K562 (cell line): ENCODE measurements around the gene DCT. TPM values are rescaled to one million over a fixed set of nuclear protein-coding genes. Genes with fewer than 3 reads are reported as not detected.

ENCODE experiments used
- ATAC-seq: fragments of 200-7000 bp; cut with Tn5 transposase; 3 replicates; pipeline ENCODE4 v1.9.1; 2020; ENCODE audit warnings: moderate library complexity
- BruUV-seq: library from RNA; stranded (reverse); fragments of 400-500 nt; replicated peaks from 2 replicates; lab custom pipeline; 2021; lab: Mats Ljungman, UMichigan
- CTCF ChIA-PET: fragments of 300-600 bp; formaldehyde crosslinking; extraction: SDS; loops from one replicate; lab custom pipeline; 2021; ENCODE audit warnings: low intra/inter-chr PET ratio; lab: Yijun Ruan, JAX
- POLR2A ChIA-PET: fragments of 300-600, 350-650 bp; sonication (Branson Sonifier 250); formaldehyde crosslinking; extraction: SDS; loops from one replicate; lab custom pipeline; 2021; ENCODE audit warnings: antibody characterized with exemption, inconsistent platforms; lab: Yijun Ruan, JAX
- DNase-seq, 4 experiments: peaks; one replicate each; pipeline versions ENCODE4 v3.0.0 to v3.0.0-alpha.2; 2011 to 2018; ENCODE audit warnings: low spot score in 3 of 4, mixed read lengths in 3 of 4; ENCODE audit errors: extremely low read depth in 1 of 4
- FAIRE-seq: peaks from 2 replicates; lab custom pipeline; 2011; peaks lifted over from hg19 to GRCh38; lab: Jason Lieb, UNC
- H2AFZ ChIP-seq: 2 replicates; pipeline ENCODE4 v1.6.0; 2011; ENCODE audit warnings: low read depth, low read length, control low read depth, inconsistent platforms
- H3K27ac ChIP-seq: fragments of 200-600 bp; 3 replicates; pipeline ENCODE4 v1.8.0; 2011; ENCODE audit warnings: low read depth, mild to moderate bottlenecking, control low read depth, inconsistent platforms, low read length, moderate library complexity, mixed read lengths; ENCODE audit errors: extremely low read depth
- H3K27me3 ChIP-seq, 2 experiments: fragments of 300-600 bp in 1 of 2; 2 replicates in 1 of 2; 3 replicates in 1 of 2; pipeline versions ENCODE4 v1.6.0 to v1.8.0; 2011; ENCODE audit warnings: inconsistent platforms in 2 of 2, low read length in 2 of 2, mild to moderate bottlenecking in 1 of 2, mixed read lengths in 1 of 2, moderate library complexity in 1 of 2; ENCODE audit not compliant: control insufficient read depth in 2 of 2, insufficient read depth in 2 of 2
- H3K36me3 ChIP-seq: fragments of 300-600 bp; 3 replicates; pipeline ENCODE4 v1.8.0; 2011; ENCODE audit warnings: mild to moderate bottlenecking, low read length, inconsistent platforms; ENCODE audit not compliant: control insufficient read depth, insufficient read depth
- H3K4me1 ChIP-seq, 2 experiments: fragments of 200-600 bp in 1 of 2; replicated peaks in 1 of 2; 2 replicates in 1 of 2; 3 replicates in 1 of 2; pipeline versions ENCODE4 v1.5.1 to v1.8.0; 2011; ENCODE audit warnings: inconsistent platforms in 2 of 2, low read length in 2 of 2, mild to moderate bottlenecking in 1 of 2, mixed read lengths in 1 of 2, moderate library complexity in 1 of 2; ENCODE audit not compliant: control insufficient read depth in 2 of 2, insufficient read depth in 2 of 2
- H3K4me2 ChIP-seq: 2 replicates; pipeline ENCODE4 v1.6.1; 2011; ENCODE audit warnings: low read length, control low read depth, inconsistent platforms, mixed read lengths; ENCODE audit not compliant: insufficient read depth
- H3K4me3 ChIP-seq: fragments of 200-600 bp; sonication (generic), shearing (Covaris generic); 2 replicates; pipeline ENCODE4 v1.5.1; 2016; ENCODE audit warnings: control low read depth, inconsistent platforms
- H3K79me2 ChIP-seq: fragments of 200-600 bp; 3 replicates; pipeline ENCODE4 v1.8.0; 2011; ENCODE audit warnings: low read length, inconsistent platforms; ENCODE audit not compliant: control insufficient read depth, insufficient read depth
- H3K9ac ChIP-seq, 2 experiments: 2 replicates each; pipeline versions ENCODE4 v1.6.0 to v1.6.1; 2011; ENCODE audit warnings: low read depth in 2 of 2, low read length in 2 of 2, control low read depth in 1 of 2, inconsistent platforms in 1 of 2, mild to moderate bottlenecking in 1 of 2, mixed read lengths in 1 of 2; ENCODE audit not compliant: insufficient read depth in 1 of 2
- H3K9me1 ChIP-seq: one replicate; pipeline ENCODE4 v1.6.0; 2011; ENCODE audit warnings: inconsistent platforms, mild to moderate bottlenecking, low read length, moderate library complexity; ENCODE audit not compliant: control insufficient read depth, insufficient read depth
- H3K9me3 ChIP-seq: replicated peaks from 2 replicates; pipeline ENCODE4 v1.5.1; 2011; ENCODE audit warnings: low read depth, low read length, inconsistent platforms; ENCODE audit not compliant: control insufficient read depth, insufficient read depth
- H4K20me1 ChIP-seq: replicated peaks from 2 replicates; pipeline ENCODE4 v1.6.1; 2011; ENCODE audit warnings: low read length, inconsistent platforms, mixed read lengths; ENCODE audit not compliant: control insufficient read depth, insufficient read depth
- DPF2 ChIP-seq: fragments of 450-650 bp; IDR thresholded peaks from 2 replicates; pipeline ENCODE4 v1.6.1; 2016
- MAFF ChIP-seq: IDR thresholded peaks from 2 replicates; pipeline ENCODE4 v1.6.1; 2012; ENCODE audit warnings: low read length, improper control_type of control experiment
- MAFG ChIP-seq: fragments of 450-650 bp; conservative IDR thresholded peaks from 2 replicates; pipeline ENCODE4 v1.6.1; 2016; ENCODE audit warnings: missing genetic modification characterization, missing compliant biosample characterization
- PATZ1 ChIP-seq: fragments of 250-450 bp; sonication (Bioruptor Pico); IDR thresholded peaks from 2 replicates; pipeline ENCODE4 v1.5.0; 2020; ENCODE audit warnings: mild to moderate bottlenecking, borderline replicate concordance
- TBP ChIP-seq: optimal IDR thresholded peaks from 2 replicates; pipeline ENCODE3; 2011; ENCODE audit warnings: low read depth, low read length, improper control_type of control experiment
- ZKSCAN3 ChIP-seq: fragments of 250-450 bp; sonication (Bioruptor Pico); IDR thresholded peaks from 2 replicates; pipeline ENCODE4 v1.4.0; 2020
- ZNF316 ChIP-seq: fragments of 450-650 bp; IDR thresholded peaks from 2 replicates; pipeline ENCODE4 v1.6.1; 2016
- WGBS: fragments of 100-300 bp; shearing (Covaris generic); methylation state at CpG from one replicate; pipeline ENCODE4 v1.1.6; 2016; ENCODE audit warnings: low coverage, mixed read lengths; ENCODE audit not compliant: insufficient coverage; ENCODE audit errors: missing lambda C conversion rate; 5-methylcytosine and 5-hydroxymethylcytosine counted together
- in situ Hi-C: fragments of 300-500 bp; cut with MboI; formaldehyde crosslinking; loops from 4 replicates; pipeline ENCODE4 v1.15.0; 2018; ENCODE audit warnings: inconsistent platforms, mixed read lengths
- intact Hi-C: fragments of 100-400 bp; cut with micrococcal nuclease; formaldehyde crosslinking; loops from 2 replicates; pipeline ENCODE4 v1.14.2; 2022
- polyA plus RNA-seq, 8 experiments: library from polyadenylated mRNA; depleted of rRNA in 4 of 8; stranded (reverse) in 5 of 8; unstranded in 3 of 8; fragments of >200 nt; fragmentation: Nextera tagmentation in 2 of 8; fragmentation: Illumina TruSeq in 1 of 8; extraction: Ambion mirVana in 2 of 8; extraction: Trizol in 1 of 8; gene quantifications; 2 replicates each; pipeline versions ENCODE4 v1.2.1 to v1.2.3, GENCODE V29; 2011 to 2014; ENCODE audit warnings: inconsistent platforms in 1 of 8, missing spikeins in 1 of 8
- total RNA-seq, 7 experiments: library from RNA; depleted of rRNA in 6 of 7; stranded (reverse); fragments of >200 nt in 6 of 7; fragmentation: Illumina TruSeq in 2 of 7; extraction: Trizol in 2 of 7; gene quantifications; 2 replicates each; pipeline versions ENCODE4 v1.2.1 to v1.2.3, GENCODE V29; 2011 to 2021; ENCODE audit warnings: low replicate concordance in 1 of 7

Gene DCT
- total and polyA plus RNA-seq, 9 of the 15 experiments (the other 6 are each of a cell fraction or from before 2014, with no cell fraction given), result 0.11 to 0.83 (median 0.57) TPM

GRCh38 chr13:94414141-94414540 lies 65.3 kb downstream of the DCT start:
- no peak overlapping the region for H3K4me2 ChIP-seq

More at GRCh38 chr13:94414141-94414540, 65.3 kb downstream of the DCT start:
- H3K79me2 ChIP-seq, result no peaks in the 10 kb centered on the region
- WGBS, result 0% methylated on average over 1 of the region's 1 CpG
- no peak for FAIRE-seq
- intact Hi-C loops (no loop called here), in situ Hi-C loops (no loop called here)
- no peak for TF ChIP-seq PATZ1 (CRISPR knock-in tag)
- peak; percentile 35 for TF ChIP-seq MAFG
- TF ChIP-seq MAFF, result 0 out of 2 replicates have a peak, but pooled peaks have one; percentile 4
- peak; percentile 19; the same call in 1 of the 2 replicates for TF ChIP-seq ZNF316
- no peak for TF ChIP-seq ZKSCAN3
- no peak for TF ChIP-seq DPF2
- TF ChIP-seq TBP, result no peak
- ATAC-seq, result no peak
- no peaks in the 10 kb centered on the region for H3K36me3 ChIP-seq
- no peaks in the 10 kb centered on the region for H4K20me1 ChIP-seq
- no peak for DNase-seq
- ChIA-PET POLR2A (no interaction called here), CTCF (no interaction called here)
- no peaks in the 10 kb centered on the region for H3K4me1 ChIP-seq
- no peak overlapping the region for H3K9ac ChIP-seq
- no TSS peak for BruUV-seq
- H3K27me3 ChIP-seq, result no peaks in the 10 kb centered on the region
- H3K9me1 ChIP-seq, result no peaks in the 10 kb centered on the region
- H3K27ac ChIP-seq, result no peak overlapping the region
- H3K9me3 ChIP-seq, result no peaks in the 10 kb centered on the region
- no peak overlapping the region for H3K4me3 ChIP-seq
- no peak overlapping the region for H2AFZ ChIP-seq
